HL-60 (cell line): Measurements from ENCODE around the gene FGFR2.

Experiments
- DNase-seq, 2 experiments: peaks; one replicate each; pipeline ENCODE4 v3.0.0-alpha.2; 2010 to 2020; ENCODE audit warnings: low read depth in 1 of 2, low spot score in 1 of 2
- H3K27ac ChIP-seq: fragments of 250-450 bp; sonication (Bioruptor Pico); replicated peaks from 2 replicates; pipeline ENCODE4 v1.5.1; 2020; ENCODE audit warnings: mild to moderate bottlenecking, moderate library complexity
- H3K27me3 ChIP-seq: fragments of 250-450 bp; sonication (Bioruptor Pico); 2 replicates; pipeline ENCODE4 v1.5.1; 2021; ENCODE audit warnings: mild to moderate bottlenecking, moderate library complexity; ENCODE audit not compliant: insufficient read depth, poor library complexity, severe bottlenecking
- H3K4me3 ChIP-seq: replicated peaks from 2 replicates; pipeline ENCODE4 v1.5.1; 2011; ENCODE audit warnings: mild to moderate bottlenecking, control low read depth, low read length; ENCODE audit not compliant: insufficient read depth
- CTCF ChIP-seq: IDR thresholded peaks from one replicate; pipeline ENCODE4 v1.5.1; 2011; ENCODE audit warnings: low read length, control low read depth, inconsistent platforms; ENCODE audit not compliant: insufficient read depth
- GABPA ChIP-seq: IDR thresholded peaks from 2 replicates; pipeline ENCODE4 v1.6.1; 2012; ENCODE audit warnings: low read depth
- POLR2AphosphoS5 ChIP-seq: IDR thresholded peaks from 2 replicates; pipeline ENCODE4 v1.6.1; 2012; ENCODE audit warnings: low read depth
- SPI1 ChIP-seq: IDR thresholded peaks from 2 replicates; pipeline ENCODE4 v1.6.1; 2012; ENCODE audit warnings: low read depth, mild to moderate bottlenecking, borderline replicate concordance
- TF ChIP-seq, protein P1 (sequence below): IDR thresholded peaks from 2 replicates; pipeline ENCODE4 v1.6.1; 2012; ENCODE audit warnings: low read depth; ENCODE audit not compliant: insufficient replicate concordance

The FGFR2 gene

DNA sequence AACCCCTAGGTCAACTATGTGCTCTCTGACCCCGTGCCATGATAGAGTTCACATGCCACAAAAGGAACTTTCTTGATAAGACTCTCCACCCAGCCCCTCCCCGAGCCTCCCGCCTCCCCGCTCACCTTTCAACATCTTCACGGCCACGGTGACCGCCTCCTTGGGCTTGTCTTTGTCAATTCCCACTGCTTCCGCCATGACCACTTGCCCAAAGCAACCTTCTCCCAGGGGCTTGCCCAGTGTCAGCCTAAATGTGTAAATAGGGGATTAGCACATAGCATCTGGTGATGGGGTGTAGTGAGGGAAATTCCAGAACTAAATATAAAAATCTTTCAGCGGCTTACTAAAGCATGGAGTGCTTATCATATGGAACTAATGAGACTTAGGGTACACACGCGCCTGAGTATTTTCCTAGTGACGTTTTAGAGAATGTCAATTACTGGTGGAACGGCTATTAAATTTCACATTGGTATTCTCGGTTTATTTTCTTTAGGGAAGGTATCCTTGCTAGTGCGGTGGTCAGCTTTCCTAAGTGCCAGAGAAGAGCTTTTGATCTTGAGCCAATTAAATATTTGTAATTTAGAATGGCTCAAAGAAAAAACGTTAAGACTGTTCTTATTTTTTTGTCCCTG is 97.4 kb downstream of the FGFR2 start:
- Histone ChIP-seq H3K4me3 (no peak overlapping the region), H3K27me3 (no peaks in the 10 kb centered on the region), H3K27ac (no peak overlapping the region)
- TF ChIP-seq POLR2AphosphoS5 (no peak), CTCF (no peak), SPI1 (no peak), GABPA (no peak)
- TF ChIP-seq, protein P1, sequence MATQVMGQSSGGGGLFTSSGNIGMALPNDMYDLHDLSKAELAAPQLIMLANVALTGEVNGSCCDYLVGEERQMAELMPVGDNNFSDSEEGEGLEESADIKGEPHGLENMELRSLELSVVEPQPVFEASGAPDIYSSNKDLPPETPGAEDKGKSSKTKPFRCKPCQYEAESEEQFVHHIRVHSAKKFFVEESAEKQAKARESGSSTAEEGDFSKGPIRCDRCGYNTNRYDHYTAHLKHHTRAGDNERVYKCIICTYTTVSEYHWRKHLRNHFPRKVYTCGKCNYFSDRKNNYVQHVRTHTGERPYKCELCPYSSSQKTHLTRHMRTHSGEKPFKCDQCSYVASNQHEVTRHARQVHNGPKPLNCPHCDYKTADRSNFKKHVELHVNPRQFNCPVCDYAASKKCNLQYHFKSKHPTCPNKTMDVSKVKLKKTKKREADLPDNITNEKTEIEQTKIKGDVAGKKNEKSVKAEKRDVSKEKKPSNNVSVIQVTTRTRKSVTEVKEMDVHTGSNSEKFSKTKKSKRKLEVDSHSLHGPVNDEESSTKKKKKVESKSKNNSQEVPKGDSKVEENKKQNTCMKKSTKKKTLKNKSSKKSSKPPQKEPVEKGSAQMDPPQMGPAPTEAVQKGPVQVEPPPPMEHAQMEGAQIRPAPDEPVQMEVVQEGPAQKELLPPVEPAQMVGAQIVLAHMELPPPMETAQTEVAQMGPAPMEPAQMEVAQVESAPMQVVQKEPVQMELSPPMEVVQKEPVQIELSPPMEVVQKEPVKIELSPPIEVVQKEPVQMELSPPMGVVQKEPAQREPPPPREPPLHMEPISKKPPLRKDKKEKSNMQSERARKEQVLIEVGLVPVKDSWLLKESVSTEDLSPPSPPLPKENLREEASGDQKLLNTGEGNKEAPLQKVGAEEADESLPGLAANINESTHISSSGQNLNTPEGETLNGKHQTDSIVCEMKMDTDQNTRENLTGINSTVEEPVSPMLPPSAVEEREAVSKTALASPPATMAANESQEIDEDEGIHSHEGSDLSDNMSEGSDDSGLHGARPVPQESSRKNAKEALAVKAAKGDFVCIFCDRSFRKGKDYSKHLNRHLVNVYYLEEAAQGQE: no peak
- DNase-seq: no peak

DNA sequence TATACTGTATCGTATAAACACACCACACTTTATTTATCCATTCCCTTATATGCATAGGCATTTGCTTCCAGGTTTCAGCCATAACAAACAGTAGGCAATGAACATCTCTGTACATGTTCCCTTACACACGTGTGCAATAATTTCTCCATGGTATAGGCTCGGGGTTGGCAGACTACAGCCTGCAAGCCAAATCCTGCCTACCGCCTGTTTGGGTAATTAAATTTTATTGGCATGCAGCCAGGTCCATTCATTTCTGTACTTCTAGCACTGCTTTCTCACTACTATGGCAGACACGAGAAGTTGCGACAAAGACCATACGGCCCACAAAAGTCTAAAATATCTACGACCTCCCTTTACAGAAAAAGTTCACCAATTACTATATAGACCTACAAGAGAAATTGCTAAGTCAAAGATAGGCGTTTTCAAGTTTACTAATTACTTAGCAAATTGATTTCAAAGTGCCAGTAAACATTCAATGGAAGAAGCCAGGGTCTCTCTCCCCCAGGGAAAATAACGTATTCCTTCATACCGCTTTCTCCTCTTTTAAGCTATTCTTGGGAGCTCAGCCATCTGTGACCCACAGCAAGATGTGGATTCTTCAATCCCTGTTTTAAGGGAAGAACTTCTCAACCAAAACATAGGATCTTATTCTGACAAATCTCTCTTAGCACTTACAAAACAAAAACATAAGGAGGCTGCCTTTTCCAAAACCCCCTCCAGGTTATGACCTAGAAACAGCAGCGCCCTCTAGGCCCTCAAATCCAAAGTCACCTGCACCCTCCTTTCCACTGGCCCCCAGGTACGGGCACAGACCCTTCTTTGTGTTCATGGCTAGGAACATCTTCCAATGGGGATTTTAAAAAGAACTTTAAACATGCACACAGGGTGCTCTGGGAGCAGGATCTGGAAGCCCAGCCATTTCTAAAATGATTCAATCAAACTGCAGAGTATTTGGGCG is 100.5 kb downstream of the FGFR2 start:
- H3K27me3 ChIP-seq: no peaks in the 10 kb centered on the region
- TF ChIP-seq, protein P1: no peak
- TF ChIP-seq SPI1 (no peak), GABPA (no peak), CTCF (no peak), POLR2AphosphoS5 (no peak)
- H3K4me3 ChIP-seq: no peak overlapping the region
- no peak overlapping the region for H3K27ac ChIP-seq
- DNase-seq: no peak

DNA sequence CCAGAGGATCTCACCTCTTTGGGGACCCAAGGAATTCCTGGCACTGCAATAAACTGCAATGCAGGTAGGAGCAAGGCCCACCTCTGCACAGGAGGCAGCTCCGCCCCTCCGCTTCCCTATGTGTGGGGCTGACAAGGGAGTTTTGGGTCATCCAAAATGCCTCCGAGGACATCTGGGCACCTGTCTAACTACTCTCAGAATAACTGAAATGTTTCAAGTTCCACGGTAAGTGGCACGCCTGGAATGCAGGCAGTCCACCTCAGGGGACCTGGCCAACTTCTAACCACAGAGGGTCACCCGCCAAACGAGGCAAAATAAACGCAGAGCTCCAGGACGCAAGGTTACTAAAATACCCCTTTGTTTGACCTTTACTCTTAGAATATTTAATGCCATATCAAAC is 102.5 kb downstream of the FGFR2 start:
- no peak for DNase-seq
- TF ChIP-seq, protein P1: no peak
- no peak for TF ChIP-seq CTCF
- TF ChIP-seq POLR2AphosphoS5: no peak
- TF ChIP-seq GABPA: no peak
- no peak for TF ChIP-seq SPI1
- Histone ChIP-seq H3K27me3 (no peaks in the 10 kb centered on the region), H3K27ac (no peak overlapping the region), H3K4me3 (no peak overlapping the region)
